Measurements from ENCODE around the gene UVSSA.
A peak's percentile ranks its signal among the peaks of the same experiment; 100 is the strongest.

- TF ChIP-seq CTCF (IDR thresholded peaks at IDR 0.05), result peak; percentile 2; the same call in 1 of the 2 replicates
- TF ChIP-seq ZFX (IDR thresholded peaks at IDR 0.05; ENCODE audit: borderline replicate concordance), result no peak
Observed at GRCh38 chr4:1412376-1413203, 65.6 kb downstream of the UVSSA start.
